Glutamatergic neuron (in vitro differentiated cells): ENCODE results near the gene FGGY. TPM values are rescaled to one million over a fixed set of nuclear protein-coding genes. Genes with fewer than 3 reads are reported as not detected.

Experiments
- DNase-seq: peaks from one replicate; pipeline ENCODE4 v3.0.0; 2022
- H3K27ac Mint-ChIP-seq: one replicate; pipeline ENCODE4 v1.8.0; 2020; ENCODE audit warnings: mild to moderate bottlenecking, mixed read lengths, inconsistent platforms; ENCODE audit not compliant: unreplicated experiment
- H3K27me3 Mint-ChIP-seq: one replicate; pipeline ENCODE4 v1.8.0; 2020; ENCODE audit warnings: mild to moderate bottlenecking, moderate library complexity, mixed read lengths, inconsistent platforms; ENCODE audit not compliant: unreplicated experiment
- H3K36me3 Mint-ChIP-seq: one replicate; pipeline ENCODE4 v1.8.0; 2020; ENCODE audit warnings: mild to moderate bottlenecking, mixed read lengths, inconsistent platforms; ENCODE audit not compliant: unreplicated experiment
- H3K4me1 Mint-ChIP-seq: one replicate; pipeline ENCODE4 v1.8.0; 2020; ENCODE audit warnings: mild to moderate bottlenecking, low read depth, mixed read lengths, inconsistent platforms; ENCODE audit not compliant: unreplicated experiment
- H3K4me3 Mint-ChIP-seq: one replicate; pipeline ENCODE4 v1.8.0; 2020; ENCODE audit warnings: mild to moderate bottlenecking, mixed read lengths, inconsistent platforms; ENCODE audit not compliant: unreplicated experiment
- H3K9me3 Mint-ChIP-seq: one replicate; pipeline ENCODE4 v1.8.0; 2020; ENCODE audit warnings: mild to moderate bottlenecking, moderate library complexity, mixed read lengths, inconsistent platforms; ENCODE audit not compliant: unreplicated experiment
- CTCF ChIP-seq: fragments of 200-600 bp; sonication (generic); IDR thresholded peaks from one replicate; pipeline ENCODE4 v1.5.0; 2021; ENCODE audit not compliant: partially characterized antibody, unreplicated experiment
- total RNA-seq: library from RNA; stranded (reverse); fragmentation: NEBNext Ultra II Directional; extraction: Animal tissue kit (Norgen Biotek cat#: 25700); gene quantifications from one replicate; pipeline ENCODE4 v1.2.1, GENCODE V29; 2021; ENCODE audit not compliant: unreplicated experiment

FGGY gene
- total RNA-seq, 1 donor from 2014 or later = 11.6 TPM

- Mint-ChIP-seq H3K27me3 (no peaks in the 10 kb centered on the region), H3K36me3 (no peaks in the 10 kb centered on the region), H3K4me3 (no peak overlapping the region), H3K4me1 (no peaks in the 10 kb centered on the region), H3K9me3 (no peaks in the 10 kb centered on the region), H3K27ac (no peak overlapping the region)
- DNase-seq = no peak
- TF ChIP-seq CTCF = no peak
Measured at GRCh38 chr1:59776960-59777852, 480.3 kb downstream of the FGGY start.

- no peaks in the 10 kb centered on the region for H3K4me1 Mint-ChIP-seq
- TF ChIP-seq CTCF = no peak
- no peak overlapping the region for H3K27ac Mint-ChIP-seq
- DNase-seq = no peak
- no peak overlapping the region for H3K4me3 Mint-ChIP-seq
- no peaks in the 10 kb centered on the region for H3K27me3 Mint-ChIP-seq
- H3K36me3 Mint-ChIP-seq = no peaks in the 10 kb centered on the region
- H3K9me3 Mint-ChIP-seq = no peaks in the 10 kb centered on the region
Measured at GRCh38 chr1:59779949-59780348, 483.1 kb downstream of the FGGY start.

DNA sequence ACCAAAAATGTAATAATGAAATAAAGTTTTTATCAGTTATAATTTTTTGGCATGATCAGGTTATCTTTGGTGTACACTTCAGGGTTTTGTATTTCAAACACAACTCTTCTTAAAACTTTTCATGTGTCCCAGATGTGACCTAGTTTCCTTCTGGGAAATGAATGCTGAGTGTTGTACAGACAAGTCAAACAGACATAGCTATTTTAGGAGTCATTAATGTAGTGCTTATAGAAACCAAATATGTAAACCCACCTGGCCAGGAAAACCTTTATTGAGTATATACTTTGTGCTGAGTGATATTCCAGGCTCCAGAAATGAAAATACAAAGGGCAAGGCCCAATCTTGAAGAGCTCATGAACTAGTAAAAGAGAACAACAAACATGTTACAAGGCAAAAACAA is 491.9 kb downstream of the FGGY start:
- no peak for DNase-seq
- Mint-ChIP-seq H3K4me1 (no peaks in the 10 kb centered on the region), H3K4me3 (no peak overlapping the region), H3K27ac (no peak overlapping the region), H3K27me3 (peaks cover 2% of the 10 kb centered on the region), H3K9me3 (peaks cover 5% of the 10 kb centered on the region), H3K36me3 (peaks cover 39% of the 10 kb centered on the region)
- TF ChIP-seq CTCF = no peak

DNA sequence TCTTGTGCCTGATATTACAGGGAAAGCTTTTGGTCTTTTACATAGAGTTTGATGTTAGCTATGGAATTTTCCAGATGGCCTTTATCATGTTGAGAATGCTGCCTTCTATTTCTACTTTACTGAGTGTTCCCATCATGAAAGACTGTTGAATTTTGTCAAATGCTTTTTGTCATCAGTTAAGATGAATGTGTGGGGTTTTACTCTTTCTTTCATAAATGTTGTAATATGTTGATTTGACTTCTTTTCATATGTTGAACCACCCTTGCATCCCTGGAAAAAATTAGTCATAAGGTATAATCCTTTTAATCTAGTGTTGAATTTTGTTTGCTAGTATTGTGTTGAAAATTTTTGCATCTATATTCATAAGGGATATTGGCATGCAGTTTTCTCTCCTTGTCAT is 501.7 kb downstream of the FGGY start:
- Mint-ChIP-seq H3K4me1 (no peaks in the 10 kb centered on the region), H3K4me3 (no peak overlapping the region), H3K9me3 (no peaks in the 10 kb centered on the region), H3K27ac (no peak overlapping the region), H3K36me3 (no peaks in the 10 kb centered on the region), H3K27me3 (no peaks in the 10 kb centered on the region)
- no peak for DNase-seq
- TF ChIP-seq CTCF = no peak

DNA sequence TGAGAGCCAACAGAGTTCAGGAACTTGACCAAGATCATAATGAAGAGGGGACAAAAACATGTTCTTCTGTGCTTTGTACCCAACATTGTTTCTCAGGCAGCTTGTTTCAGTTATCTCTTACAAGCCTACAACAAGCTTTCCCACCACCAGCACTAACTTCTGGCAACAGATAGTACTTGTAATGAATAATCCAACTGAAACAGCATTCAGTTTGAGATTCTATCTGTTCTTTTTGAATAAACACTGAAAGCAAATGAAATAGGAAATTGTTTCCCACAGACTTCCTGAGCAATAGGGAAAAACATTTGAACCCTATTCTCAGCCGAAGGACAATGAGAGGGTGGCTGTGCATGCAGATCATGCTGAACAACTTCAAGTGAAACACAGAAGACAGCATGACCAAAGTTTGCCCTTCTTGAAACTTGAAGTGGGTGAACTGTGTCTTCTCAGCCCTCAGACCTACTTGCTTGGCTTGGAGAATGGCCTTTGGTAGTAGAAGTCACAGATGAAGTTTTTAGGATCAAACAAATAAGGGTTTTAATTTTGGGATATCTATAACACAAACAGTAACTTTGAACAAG is 506.7 kb downstream of the FGGY start:
- no peak for TF ChIP-seq CTCF
- DNase-seq = no peak
- Mint-ChIP-seq H3K36me3 (no peaks in the 10 kb centered on the region), H3K9me3 (peaks cover 2% of the 10 kb centered on the region), H3K27me3 (peaks cover 2% of the 10 kb centered on the region), H3K4me1 (no peaks in the 10 kb centered on the region), H3K4me3 (no peak overlapping the region), H3K27ac (no peak overlapping the region)
